GM21390 (cell line): ENCODE results near the gene MKX.
A peak's percentile ranks its signal among the peaks of the same experiment; 100 is the strongest.

Experiments used
- ATAC-seq: cut with Tn5 transposase; IDR thresholded peaks from one replicate; pipeline ENCODE4 v1.9.1; 2021; ENCODE audit not compliant: unreplicated experiment

MKX gene

GRCh38 chr10:27742195-27743011 lies 3.2 kb downstream of the MKX start:
- peak; percentile 94 for ATAC-seq

GRCh38 chr10:27741173-27742091 lies 4.2 kb downstream of the MKX start:
- no peak for ATAC-seq

- no peak for ATAC-seq
Observed at GRCh38 chr10:27736396-27736795, 9.2 kb downstream of the MKX start.

GRCh38 chr10:27730041-27730440 lies 15.6 kb downstream of the MKX start:
- ATAC-seq: no peak

GRCh38 chr10:27728338-27728737 lies 17.3 kb downstream of the MKX start:
- ATAC-seq: no peak

- ATAC-seq: no peak
Observed at GRCh38 chr10:27724287-27724686, 21.3 kb downstream of the MKX start.

GRCh38 chr10:27723436-27723835 lies 22.2 kb downstream of the MKX start:
- ATAC-seq: no peak

- ATAC-seq: no peak
Observed at GRCh38 chr10:27720529-27720928, 25.1 kb downstream of the MKX start.

- no peak for ATAC-seq
Observed at GRCh38 chr10:27719052-27719451, 26.6 kb downstream of the MKX start.

GRCh38 chr10:27717861-27718260 lies 27.8 kb downstream of the MKX start:
- no peak for ATAC-seq

- ATAC-seq: no peak
Observed at GRCh38 chr10:27717224-27717623, 28.4 kb downstream of the MKX start.

- no peak for ATAC-seq
Observed at GRCh38 chr10:27716521-27716920, 29.1 kb downstream of the MKX start.

- no peak for ATAC-seq
Observed at GRCh38 chr10:27715505-27715904, 30.1 kb downstream of the MKX start.

GRCh38 chr10:27714349-27714748 lies 31.3 kb downstream of the MKX start:
- ATAC-seq: no peak

GRCh38 chr10:27713941-27714340 lies 31.7 kb downstream of the MKX start:
- no peak for ATAC-seq

GRCh38 chr10:27710014-27710413 lies 35.6 kb downstream of the MKX start:
- ATAC-seq: no peak

- ATAC-seq: no peak
Observed at GRCh38 chr10:27709304-27709703, 36.3 kb downstream of the MKX start.

GRCh38 chr10:27701938-27702537 lies 43.6 kb downstream of the MKX start:
- no peak for ATAC-seq

GRCh38 chr10:27699776-27700175 lies 45.8 kb downstream of the MKX start:
- no peak for ATAC-seq

- no peak for ATAC-seq
Observed at GRCh38 chr10:27698961-27699360, 46.7 kb downstream of the MKX start.

GRCh38 chr10:27696466-27696865 lies 49.2 kb downstream of the MKX start:
- ATAC-seq: no peak

GRCh38 chr10:27695706-27696105 lies 49.9 kb downstream of the MKX start:
- ATAC-seq: no peak
